ENCODE data around the gene PPP2R2B.

The PPP2R2B gene

GRCh38 chr5:146667633-146668272 lies 210.8 kb downstream of the PPP2R2B start:
- DNase-seq (ENCODE audit: low spot score in 2 of 2), result no peak
- 0 out of 2 replicates have a peak, but pooled peaks cover 4% of the 10 kb centered on the region for H3K4me1 ChIP-seq
- in situ Hi-C loops (cut with MboI; ENCODE audit: low sequenced_read_pairs), result no loop called here
- H3K4me3 ChIP-seq, result no peak overlapping the region
- H3K9me3 ChIP-seq, result no peaks in the 10 kb centered on the region
- H3K36me3 ChIP-seq (replicated peaks), result no peaks in the 10 kb centered on the region
- H3K27me3 ChIP-seq (ENCODE audit: low read depth), result no peaks in the 10 kb centered on the region

- in situ Hi-C loops (cut with MboI; ENCODE audit: low sequenced_read_pairs), result no loop called here
- H3K27me3 ChIP-seq (ENCODE audit: low read depth), result no peaks in the 10 kb centered on the region
- DNase-seq (ENCODE audit: low spot score in 2 of 2), result peak; percentile 12 to 25
Measured at GRCh38 chr5:146662229-146662628, 216.3 kb downstream of the PPP2R2B start.

GRCh38 chr5:146660376-146660960 lies 218.1 kb downstream of the PPP2R2B start:
- Histone ChIP-seq H3K4me1 (peaks cover 30% of the 10 kb centered on the region), H3K9me3 (no peaks in the 10 kb centered on the region), H3K36me3 (replicated peaks) (no peaks in the 10 kb centered on the region), H3K27me3 (ENCODE audit: low read depth) (no peaks in the 10 kb centered on the region), H3K4me3 (no peak overlapping the region)
- in situ Hi-C loops (cut with MboI; ENCODE audit: low sequenced_read_pairs), result no loop called here
- DNase-seq (ENCODE audit: low spot score in 2 of 2), result peak; percentile 77 to 96

More at GRCh38 chr5:146662229-146662628, 216.3 kb downstream of the PPP2R2B start:
- Histone ChIP-seq H3K9me3 (no peaks in the 10 kb centered on the region), H3K4me1 (peaks cover 30% of the 10 kb centered on the region), H3K4me3 (no peak overlapping the region), H3K36me3 (replicated peaks) (no peaks in the 10 kb centered on the region)

- Histone ChIP-seq H3K27me3 (ENCODE audit: low read depth) (no peaks in the 10 kb centered on the region), H3K36me3 (replicated peaks) (no peaks in the 10 kb centered on the region), H3K9me3 (no peaks in the 10 kb centered on the region), H3K4me1 (peaks cover 30% of the 10 kb centered on the region), H3K4me3 (no peak overlapping the region)
- in situ Hi-C loops (cut with MboI; ENCODE audit: low sequenced_read_pairs), result no loop called here
- DNase-seq (ENCODE audit: low spot score in 2 of 2), result peak; percentile 50 to 67
Measured at GRCh38 chr5:146659961-146660360, 218.6 kb downstream of the PPP2R2B start.

- peaks cover 30% of the 10 kb centered on the region for H3K4me1 ChIP-seq
- H3K36me3 ChIP-seq (replicated peaks), result no peaks in the 10 kb centered on the region
- no peak for DNase-seq (ENCODE audit: low spot score in 2 of 2)
- H3K9me3 ChIP-seq, result no peaks in the 10 kb centered on the region
- no peak overlapping the region for H3K4me3 ChIP-seq
- H3K27me3 ChIP-seq (ENCODE audit: low read depth), result no peaks in the 10 kb centered on the region
- in situ Hi-C loops (cut with MboI; ENCODE audit: low sequenced_read_pairs), result no loop called here
Measured at GRCh38 chr5:146656703-146657102, 221.9 kb downstream of the PPP2R2B start.

GRCh38 chr5:146653560-146653959 lies 225.0 kb downstream of the PPP2R2B start:
- Histone ChIP-seq H3K4me3 (no peak overlapping the region), H3K36me3 (replicated peaks) (no peaks in the 10 kb centered on the region), H3K4me1 (peaks cover 3% of the 10 kb centered on the region), H3K27me3 (ENCODE audit: low read depth) (no peaks in the 10 kb centered on the region), H3K9me3 (no peaks in the 10 kb centered on the region)
- DNase-seq (ENCODE audit: low spot score in 2 of 2), result no peak
- in situ Hi-C loops (cut with MboI; ENCODE audit: low sequenced_read_pairs), result no loop called here

DNA sequence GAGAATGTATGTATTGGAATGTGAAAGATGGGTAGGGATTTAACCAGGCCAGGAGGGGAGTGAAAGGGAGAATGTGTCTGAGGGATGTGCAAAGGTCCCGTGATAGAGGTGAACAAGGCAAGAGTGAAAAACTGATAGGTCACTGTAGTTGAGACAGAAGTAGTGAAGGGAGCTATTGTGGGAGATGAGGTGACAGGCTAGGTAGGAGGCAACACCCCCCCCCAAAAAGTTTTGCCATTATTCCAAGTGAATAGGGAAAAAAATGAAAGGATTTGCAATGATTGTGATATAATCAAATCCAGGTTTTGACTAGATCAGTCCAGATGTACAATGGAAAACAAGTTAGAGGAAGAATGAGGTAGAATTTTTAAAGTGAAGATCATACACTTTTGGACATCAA lies 226.0 kb downstream of the PPP2R2B start:
- no peaks in the 10 kb centered on the region for H3K9me3 ChIP-seq
- DNase-seq (ENCODE audit: low spot score in 2 of 2), result no peak
- H3K36me3 ChIP-seq (replicated peaks), result no peaks in the 10 kb centered on the region
- in situ Hi-C loops (cut with MboI; ENCODE audit: low sequenced_read_pairs), result no loop called here
- H3K27me3 ChIP-seq (ENCODE audit: low read depth), result no peaks in the 10 kb centered on the region
- no peak overlapping the region for H3K4me3 ChIP-seq
- H3K4me1 ChIP-seq, result no peaks in the 10 kb centered on the region

- no peak for DNase-seq (ENCODE audit: low spot score in 2 of 2)
- Histone ChIP-seq H3K4me1 (no peaks in the 10 kb centered on the region), H3K9me3 (no peaks in the 10 kb centered on the region), H3K4me3 (no peak overlapping the region), H3K27me3 (ENCODE audit: low read depth) (no peaks in the 10 kb centered on the region), H3K36me3 (replicated peaks) (no peaks in the 10 kb centered on the region)
- in situ Hi-C loops (cut with MboI; ENCODE audit: low sequenced_read_pairs), result no loop called here
Measured at GRCh38 chr5:146647656-146648199, 230.8 kb downstream of the PPP2R2B start.

DNA sequence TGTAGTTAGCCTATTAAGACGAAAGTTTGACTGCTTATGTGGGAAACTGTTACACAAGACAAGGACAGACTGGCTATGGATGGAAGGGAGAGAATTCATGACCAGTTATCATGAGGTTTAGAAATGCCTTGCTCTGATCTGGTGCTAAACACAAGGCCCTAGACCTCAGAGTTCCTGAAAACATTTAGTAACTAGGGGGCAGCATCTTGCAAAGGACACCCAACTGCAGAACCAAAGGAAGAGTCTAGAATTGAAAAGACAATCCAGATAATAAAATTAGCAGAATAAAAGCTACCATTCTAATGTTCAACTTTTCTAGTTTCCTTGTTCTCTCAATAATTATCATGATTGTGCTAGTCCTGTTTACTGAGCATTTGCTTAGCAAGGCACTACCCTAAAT lies 232.1 kb downstream of the PPP2R2B start:
- Histone ChIP-seq H3K4me1 (no peaks in the 10 kb centered on the region), H3K27me3 (ENCODE audit: low read depth) (no peaks in the 10 kb centered on the region), H3K4me3 (no peak overlapping the region), H3K36me3 (replicated peaks) (no peaks in the 10 kb centered on the region), H3K9me3 (no peaks in the 10 kb centered on the region)
- DNase-seq (ENCODE audit: low spot score in 2 of 2), result no peak
- in situ Hi-C loops (cut with MboI; ENCODE audit: low sequenced_read_pairs), result no loop called here

GRCh38 chr5:146645342-146645741 lies 233.2 kb downstream of the PPP2R2B start:
- no peak for DNase-seq (ENCODE audit: low spot score in 2 of 2)
- H3K4me3 ChIP-seq, result no peak overlapping the region
- no peaks in the 10 kb centered on the region for H3K9me3 ChIP-seq
- H3K36me3 ChIP-seq (replicated peaks), result no peaks in the 10 kb centered on the region
- no peaks in the 10 kb centered on the region for H3K4me1 ChIP-seq
- no peaks in the 10 kb centered on the region for H3K27me3 ChIP-seq (ENCODE audit: low read depth)
- in situ Hi-C loops (cut with MboI; ENCODE audit: low sequenced_read_pairs), result no loop called here

DNA sequence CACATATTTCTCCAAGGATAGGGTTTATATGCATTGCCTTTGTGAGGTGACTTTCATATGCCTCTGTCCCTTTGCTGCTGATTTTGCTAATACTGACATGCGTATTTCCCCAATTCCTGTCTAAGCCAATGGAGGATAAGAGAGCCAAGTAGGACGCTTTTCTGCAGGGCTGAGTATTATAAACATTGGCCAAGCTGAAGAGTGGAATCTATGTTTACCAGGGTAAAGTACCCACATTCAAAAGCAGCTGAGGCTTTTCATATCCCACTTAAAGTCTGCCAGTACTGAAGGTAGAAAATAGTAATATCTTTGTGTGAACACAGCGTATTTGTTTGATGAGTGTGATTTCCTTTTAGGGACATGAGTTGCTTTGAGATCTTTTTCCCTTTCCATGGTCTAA lies 233.7 kb downstream of the PPP2R2B start:
- in situ Hi-C loops (cut with MboI; ENCODE audit: low sequenced_read_pairs), result no loop called here
- DNase-seq (ENCODE audit: low spot score in 2 of 2), result no peak

DNA sequence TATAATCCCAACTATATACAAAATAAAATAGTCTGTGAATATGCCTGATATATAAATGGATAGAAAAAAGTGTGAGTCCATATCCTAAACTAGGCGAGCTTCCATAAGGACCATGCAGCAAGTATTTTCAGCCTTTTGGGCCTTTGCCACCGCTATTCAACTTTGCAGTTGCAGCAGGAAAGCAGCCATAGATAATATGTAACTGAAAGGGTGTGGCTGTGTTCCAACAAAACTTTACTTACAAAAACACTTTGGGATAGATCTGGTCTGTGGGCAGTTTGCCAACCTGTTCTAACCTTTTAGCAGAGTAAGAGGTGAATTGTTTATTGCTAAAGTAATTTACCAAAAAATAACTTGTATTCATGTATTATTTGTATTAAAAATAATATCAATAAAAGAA lies 234.8 kb downstream of the PPP2R2B start:
- DNase-seq (ENCODE audit: low spot score in 2 of 2), result no peak
- in situ Hi-C loops (cut with MboI; ENCODE audit: low sequenced_read_pairs), result no loop called here
- H3K9me3 ChIP-seq, result no peaks in the 10 kb centered on the region
- H3K4me1 ChIP-seq, result no peaks in the 10 kb centered on the region
- H3K4me3 ChIP-seq, result no peak overlapping the region
- H3K27me3 ChIP-seq (ENCODE audit: low read depth), result 0 out of 2 replicates have a peak, but pooled peaks cover 3% of the 10 kb centered on the region
- no peaks in the 10 kb centered on the region for H3K36me3 ChIP-seq (replicated peaks)

More for the DNA sequence above, 233.7 kb downstream of the PPP2R2B start:
- 0 out of 2 replicates have a peak, but pooled peaks cover 1% of the 10 kb centered on the region for H3K27me3 ChIP-seq (ENCODE audit: low read depth)
- H3K4me1 ChIP-seq, result no peaks in the 10 kb centered on the region
- H3K9me3 ChIP-seq, result no peaks in the 10 kb centered on the region
- no peaks in the 10 kb centered on the region for H3K36me3 ChIP-seq (replicated peaks)
- H3K4me3 ChIP-seq, result no peak overlapping the region

DNA sequence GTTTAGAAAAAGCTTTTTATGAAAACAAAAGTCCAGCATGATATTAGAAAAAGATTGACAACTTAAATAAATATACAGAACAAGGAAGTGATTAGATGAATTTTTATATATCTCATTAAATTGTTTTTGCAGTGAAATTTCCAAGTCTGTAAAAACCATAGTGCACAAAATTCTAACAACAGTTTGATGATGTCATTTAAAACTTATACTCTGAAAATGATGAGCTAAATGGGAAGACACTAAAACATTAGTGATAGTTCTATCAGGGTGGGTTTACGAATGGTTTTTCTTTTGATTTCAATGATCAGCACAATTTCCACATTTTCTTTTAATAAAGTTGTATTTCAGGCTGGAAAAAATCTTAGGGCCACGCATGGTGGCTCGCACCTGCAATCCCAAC lies 236.1 kb downstream of the PPP2R2B start:
- Histone ChIP-seq H3K9me3 (no peaks in the 10 kb centered on the region), H3K4me1 (no peaks in the 10 kb centered on the region), H3K36me3 (replicated peaks) (no peaks in the 10 kb centered on the region), H3K27me3 (ENCODE audit: low read depth) (0 out of 2 replicates have a peak, but pooled peaks cover 3% of the 10 kb centered on the region), H3K4me3 (no peak overlapping the region)
- in situ Hi-C loops (cut with MboI; ENCODE audit: low sequenced_read_pairs), result no loop called here
- DNase-seq (ENCODE audit: low spot score in 2 of 2), result no peak

- H3K4me1 ChIP-seq, result no peaks in the 10 kb centered on the region
- H3K9me3 ChIP-seq, result no peaks in the 10 kb centered on the region
- no peak overlapping the region for H3K4me3 ChIP-seq
- H3K36me3 ChIP-seq (replicated peaks), result no peaks in the 10 kb centered on the region
- in situ Hi-C loops (cut with MboI; ENCODE audit: low sequenced_read_pairs), result no loop called here
- 0 out of 2 replicates have a peak, but pooled peaks cover 3% of the 10 kb centered on the region for H3K27me3 ChIP-seq (ENCODE audit: low read depth)
- no peak for DNase-seq (ENCODE audit: low spot score in 2 of 2)
Measured at GRCh38 chr5:146641941-146642340, 236.6 kb downstream of the PPP2R2B start.
